ENCODE measurements around the gene TMTC1. TPM values are rescaled to one million over a fixed set of nuclear protein-coding genes. Genes with fewer than 3 reads are reported as not detected.

Gene TMTC1
- total RNA-seq, 4 donors from 2014 or later, result 83.9 to 169 (median 96.9) TPM

GRCh38 chr12:29528161-29528560 is 255.6 kb downstream of the TMTC1 start:
- no peak for DNase-seq (ENCODE audit: low spot score)
- no peak for TF ChIP-seq CTCF (IDR thresholded peaks at IDR 0.05)
- no peak for ATAC-seq (ENCODE audit: low FRiP score)

GRCh38 chr12:29521951-29522350 is 261.8 kb downstream of the TMTC1 start:
- TF ChIP-seq CTCF (IDR thresholded peaks at IDR 0.05), result no peak
- ATAC-seq (ENCODE audit: low FRiP score) (no peak), DNase-seq (ENCODE audit: low spot score) (no peak)

GRCh38 chr12:29519585-29520182 is 264.1 kb downstream of the TMTC1 start:
- no peak for DNase-seq (ENCODE audit: low spot score)
- no peak for ATAC-seq (ENCODE audit: low FRiP score)
- TF ChIP-seq CTCF (IDR thresholded peaks at IDR 0.05), result no peak

GRCh38 chr12:29518407-29518806 is 265.3 kb downstream of the TMTC1 start:
- ATAC-seq (ENCODE audit: low FRiP score) (no peak), DNase-seq (ENCODE audit: low spot score) (no peak)
- TF ChIP-seq CTCF (IDR thresholded peaks at IDR 0.05), result no peak

- ATAC-seq (ENCODE audit: low FRiP score), result no peak
- DNase-seq (ENCODE audit: low spot score), result no peak
- no peak for TF ChIP-seq CTCF (IDR thresholded peaks at IDR 0.05)
These were observed 266.5 kb downstream of the TMTC1 start for GRCh38 chr12:29517264-29517663.

GRCh38 chr12:29516431-29516875 is 267.3 kb downstream of the TMTC1 start:
- no peak for ATAC-seq (ENCODE audit: low FRiP score)
- DNase-seq (ENCODE audit: low spot score), result no peak
- TF ChIP-seq CTCF (IDR thresholded peaks at IDR 0.05), result no peak

GRCh38 chr12:29510591-29511185 is 273.1 kb downstream of the TMTC1 start:
- no peak for ATAC-seq (ENCODE audit: low FRiP score)
- no peak for TF ChIP-seq CTCF (IDR thresholded peaks at IDR 0.05)
- DNase-seq (ENCODE audit: low spot score), result no peak

Measured in omental fat pad (tissue), 4 donors.